HUES48 (cell line): ENCODE results near the gene BMAL1.
"Not testable (repeated sequence)": the region's sequence is repeated elsewhere in the genome, so short reads cannot be mapped to it uniquely, and the experiment has no call there.

Experiments used
- H3K27ac ChIP-seq: one replicate; pipeline ENCODE4 v1.7.0; 2013; ENCODE audit warnings: low read depth, low read length, inconsistent platforms
- H3K27me3 ChIP-seq: 2 replicates; pipeline ENCODE4 v1.6.1; 2013; ENCODE audit warnings: mild to moderate bottlenecking, low read length; ENCODE audit not compliant: control insufficient read depth, insufficient read depth
- H3K36me3 ChIP-seq: 2 replicates; pipeline ENCODE4 v1.6.1; 2013; ENCODE audit warnings: low read length; ENCODE audit not compliant: control insufficient read depth, insufficient read depth
- H3K4me1 ChIP-seq: 2 replicates; pipeline ENCODE4 v1.6.1; 2013; ENCODE audit warnings: mild to moderate bottlenecking, low read length; ENCODE audit not compliant: control insufficient read depth, insufficient read depth
- H3K4me3 ChIP-seq: 2 replicates; pipeline ENCODE4 v1.5.1; 2013; ENCODE audit warnings: mild to moderate bottlenecking, low read depth, low read length
- H3K9ac ChIP-seq: 2 replicates; pipeline ENCODE4 v1.6.1; 2013; ENCODE audit warnings: mild to moderate bottlenecking, low read depth, low read length, moderate library complexity
- H3K9me3 ChIP-seq: 2 replicates; pipeline ENCODE4 v1.6.1; 2013; ENCODE audit warnings: low read length; ENCODE audit not compliant: control insufficient read depth, insufficient read depth

BMAL1 gene

DNA sequence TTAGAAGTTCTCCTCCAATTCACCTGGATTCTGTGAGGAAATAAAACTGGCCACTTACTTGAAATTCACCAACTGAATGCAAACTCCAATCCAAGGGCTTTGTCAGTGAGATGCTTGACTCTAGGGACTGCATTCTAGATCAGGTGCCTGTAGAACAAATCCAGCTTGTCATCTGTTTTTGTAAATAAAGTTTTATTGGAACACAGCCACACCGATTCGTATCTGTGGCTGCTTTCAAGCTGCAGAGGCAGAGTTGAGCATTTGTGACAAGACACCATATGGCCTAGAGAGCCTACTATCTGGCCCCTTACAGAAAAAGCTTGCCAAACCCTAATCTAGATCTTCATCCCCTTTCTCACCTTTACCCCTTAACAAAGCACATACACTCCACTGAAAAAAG lies 103.1 kb downstream of the BMAL1 start:
- Histone ChIP-seq H3K36me3 (no peaks in the 10 kb centered on the region; the same call in 1 of the 2 replicates), H3K9ac (no peak overlapping the region), H3K9me3 (no peaks in the 10 kb centered on the region), H3K4me1 (no peaks in the 10 kb centered on the region), H3K4me3 (no peak overlapping the region), H3K27me3 (no peaks in the 10 kb centered on the region), H3K27ac (no peak overlapping the region)

GRCh38 chr11:13382751-13383150 lies 105.2 kb downstream of the BMAL1 start:
- Histone ChIP-seq H3K36me3 (peaks cover 13% of the 10 kb centered on the region), H3K9me3 (no peaks in the 10 kb centered on the region), H3K27ac (no peak overlapping the region), H3K9ac (no peak overlapping the region), H3K27me3 (no peaks in the 10 kb centered on the region), H3K4me3 (no peak overlapping the region), H3K4me1 (no peaks in the 10 kb centered on the region)

DNA sequence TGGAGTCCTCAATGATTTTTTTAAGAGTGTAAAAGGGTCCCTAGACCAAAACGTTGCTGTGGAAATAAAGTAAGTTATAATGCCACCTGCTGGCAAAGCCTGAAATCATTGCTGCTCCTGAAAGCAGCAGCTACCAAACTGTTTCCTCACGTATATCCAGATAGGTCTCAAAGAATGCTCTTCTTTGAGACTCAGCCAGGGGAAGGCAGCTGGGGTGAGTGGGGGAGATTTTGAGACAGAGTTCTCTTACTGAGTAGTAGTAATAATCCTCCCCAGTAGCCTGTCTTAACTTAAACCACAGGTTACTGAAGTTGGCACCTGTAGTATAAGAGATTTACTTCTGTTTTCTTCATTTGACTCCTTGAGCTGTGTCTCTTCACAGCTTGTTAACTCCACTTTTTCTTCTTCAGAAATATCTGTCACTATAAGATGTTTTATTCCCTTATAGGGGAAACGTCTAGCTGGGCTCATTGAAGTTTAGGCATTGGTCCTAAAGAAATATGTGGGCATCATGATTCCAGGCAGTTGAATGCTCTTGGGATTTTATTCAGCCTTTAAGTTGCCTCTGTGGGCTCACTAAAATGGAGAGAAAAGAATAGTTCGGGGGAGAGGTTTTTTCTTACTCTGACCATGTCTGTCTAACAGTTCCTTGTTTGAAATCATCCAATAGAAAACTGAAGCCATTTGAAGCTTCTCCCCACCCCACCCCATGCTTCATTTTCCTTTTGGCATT lies 107.5 kb downstream of the BMAL1 start:
- no peak overlapping the region for H3K9ac ChIP-seq
- no peak overlapping the region for H3K27ac ChIP-seq
- H3K4me3 ChIP-seq: no peak overlapping the region
- no peaks in the 10 kb centered on the region for H3K9me3 ChIP-seq
- peaks cover 22% of the 10 kb centered on the region for H3K36me3 ChIP-seq
- H3K27me3 ChIP-seq: no peaks in the 10 kb centered on the region
- no peaks in the 10 kb centered on the region for H3K4me1 ChIP-seq

- H3K36me3 ChIP-seq: peaks cover 22% of the 10 kb centered on the region
- H3K4me3 ChIP-seq: no peak overlapping the region
- no peaks in the 10 kb centered on the region for H3K4me1 ChIP-seq
- no peaks in the 10 kb centered on the region for H3K9me3 ChIP-seq
- H3K9ac ChIP-seq: no peak overlapping the region
- H3K27me3 ChIP-seq: no peaks in the 10 kb centered on the region
- no peak overlapping the region for H3K27ac ChIP-seq
Observed at GRCh38 chr11:13386567-13386966, 109.0 kb downstream of the BMAL1 start.

DNA sequence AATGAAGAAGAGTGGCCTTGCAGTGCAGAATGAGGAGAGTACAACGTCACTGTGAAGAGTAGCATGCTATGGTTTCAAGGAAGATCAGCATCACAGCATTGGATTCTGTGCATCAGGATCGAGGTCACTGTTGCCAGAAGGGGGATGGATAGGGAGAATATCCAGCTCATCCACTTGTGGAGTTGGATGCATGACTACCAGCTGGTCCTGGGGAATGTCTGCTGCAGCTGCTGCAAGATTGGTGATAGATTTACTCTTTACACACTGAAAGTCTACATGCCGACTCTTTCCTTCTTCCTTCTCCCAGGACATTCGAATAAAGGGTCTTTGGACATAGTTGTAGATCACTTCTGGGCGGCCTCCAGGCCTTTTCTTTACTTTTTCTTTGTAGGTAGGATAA lies 111.2 kb downstream of the BMAL1 start:
- no peak overlapping the region for H3K27ac ChIP-seq
- no peaks in the 10 kb centered on the region for H3K27me3 ChIP-seq
- H3K36me3 ChIP-seq: peaks cover 22% of the 10 kb centered on the region
- H3K9me3 ChIP-seq: no peaks in the 10 kb centered on the region
- H3K4me3 ChIP-seq: no peak overlapping the region
- H3K4me1 ChIP-seq: no peaks in the 10 kb centered on the region
- no peak overlapping the region for H3K9ac ChIP-seq

DNA sequence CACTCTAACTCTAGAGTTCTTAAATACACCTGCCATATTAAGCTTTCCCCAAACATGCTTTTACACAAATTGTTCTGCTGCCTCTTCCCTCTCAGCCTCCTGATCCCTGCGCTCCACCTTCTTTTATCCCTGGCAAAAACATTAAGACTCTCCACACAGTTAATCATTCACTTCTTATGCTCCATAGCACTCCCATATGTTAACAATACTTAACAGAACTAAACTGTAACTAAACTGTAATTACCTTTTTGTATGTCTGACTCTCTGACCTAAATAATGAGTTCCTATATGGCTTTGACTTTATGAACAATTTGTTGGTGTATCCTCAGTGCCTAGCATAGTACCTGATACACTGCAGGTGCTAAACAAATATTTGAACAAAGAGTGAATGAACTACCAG lies 113.6 kb downstream of the BMAL1 start:
- Histone ChIP-seq H3K9ac (no peak overlapping the region), H3K4me1 (no peaks in the 10 kb centered on the region), H3K9me3 (no peaks in the 10 kb centered on the region), H3K36me3 (peaks cover 22% of the 10 kb centered on the region), H3K27ac (no peak overlapping the region), H3K27me3 (no peaks in the 10 kb centered on the region), H3K4me3 (no peak overlapping the region)

DNA sequence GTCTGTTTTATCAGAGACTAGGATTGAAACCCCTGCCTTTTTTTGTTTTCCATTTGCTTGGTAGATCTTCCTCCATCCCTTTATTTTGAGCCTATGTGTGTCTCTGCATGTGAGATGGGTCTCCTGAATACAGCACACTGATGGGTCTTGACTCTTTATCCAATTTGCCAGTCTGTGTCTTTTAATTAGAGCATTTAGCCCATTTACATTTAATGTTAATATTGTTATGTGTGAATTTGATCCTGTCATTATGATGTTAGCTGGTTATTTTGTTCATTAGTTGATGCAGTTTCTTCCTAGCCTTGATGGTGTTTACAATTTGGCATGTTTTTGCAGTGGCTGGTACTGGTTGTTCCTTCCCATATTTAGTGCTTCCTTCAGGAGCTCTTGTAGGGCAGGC lies 120.7 kb downstream of the BMAL1 start:
- not testable (repeated sequence) for H3K4me1 ChIP-seq, H3K27ac ChIP-seq, H3K9ac ChIP-seq, H3K4me3 ChIP-seq, H3K27me3 ChIP-seq
- Histone ChIP-seq H3K36me3 (peaks cover 21% of the 10 kb centered on the region), H3K9me3 (peaks cover 12% of the 10 kb centered on the region)

GRCh38 chr11:13405220-13405619 lies 127.6 kb downstream of the BMAL1 start:
- peaks cover 21% of the 10 kb centered on the region for H3K36me3 ChIP-seq

DNA sequence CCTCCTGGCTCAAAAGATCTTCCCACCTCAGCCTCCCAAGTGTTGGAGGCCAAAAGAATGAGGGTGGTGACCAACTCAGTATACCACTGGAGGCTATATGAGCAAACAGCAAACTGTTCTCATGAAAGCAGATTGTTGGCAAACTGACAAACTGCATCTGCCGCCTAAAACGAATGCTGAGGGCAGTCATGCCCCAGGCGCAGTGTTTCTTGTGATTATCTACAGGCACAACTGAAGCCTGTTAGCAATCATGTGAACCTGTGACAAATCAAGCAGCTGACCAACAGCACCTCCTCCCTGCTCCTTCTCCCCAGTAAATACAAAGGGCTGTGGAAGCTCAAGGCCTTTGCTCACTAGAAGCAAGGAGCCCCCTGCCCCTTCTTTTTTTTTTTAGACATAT lies 137.6 kb downstream of the BMAL1 start:
- H3K27me3 ChIP-seq: no peaks in the 10 kb centered on the region
- H3K36me3 ChIP-seq: peaks cover 29% of the 10 kb centered on the region
- no peaks in the 10 kb centered on the region for H3K4me1 ChIP-seq
- no peaks in the 10 kb centered on the region for H3K9me3 ChIP-seq
- no peak overlapping the region for H3K4me3 ChIP-seq
- H3K9ac ChIP-seq: no peak overlapping the region
- no peak overlapping the region for H3K27ac ChIP-seq

More at GRCh38 chr11:13405220-13405619, 127.6 kb downstream of the BMAL1 start:
- Histone ChIP-seq H3K9ac (no peak overlapping the region), H3K27ac (no peak overlapping the region), H3K27me3 (no peaks in the 10 kb centered on the region), H3K4me1 (no peaks in the 10 kb centered on the region), H3K9me3 (peaks cover 12% of the 10 kb centered on the region), H3K4me3 (no peak overlapping the region)

- Histone ChIP-seq H3K27me3 (no peaks in the 10 kb centered on the region), H3K36me3 (peaks cover 8% of the 10 kb centered on the region; the same call in 1 of the 2 replicates), H3K9ac (no peak overlapping the region), H3K4me3 (no peak overlapping the region), H3K27ac (no peak overlapping the region), H3K4me1 (no peaks in the 10 kb centered on the region), H3K9me3 (no peaks in the 10 kb centered on the region)
Observed at GRCh38 chr11:13421561-13421960, 144.0 kb downstream of the BMAL1 start.

GRCh38 chr11:13423372-13423771 lies 145.8 kb downstream of the BMAL1 start:
- H3K36me3 ChIP-seq: peaks cover 6% of the 10 kb centered on the region; the same call in 1 of the 2 replicates
- peaks cover 8% of the 10 kb centered on the region; the same call in 1 of the 2 replicates for H3K9me3 ChIP-seq
- H3K4me1 ChIP-seq: no peaks in the 10 kb centered on the region
- no peak overlapping the region for H3K9ac ChIP-seq
- H3K4me3 ChIP-seq: no peak overlapping the region
- no peak overlapping the region for H3K27ac ChIP-seq
- H3K27me3 ChIP-seq: no peaks in the 10 kb centered on the region
